Kidney tubule cell (primary cell): ENCODE data around the gene MARCHF4.

Source experiments
- DNase-seq: peaks from one replicate; pipeline ENCODE4 v3.0.0-alpha.2; 2018; ENCODE audit warnings: low spot score

The MARCHF4 gene, protein sequence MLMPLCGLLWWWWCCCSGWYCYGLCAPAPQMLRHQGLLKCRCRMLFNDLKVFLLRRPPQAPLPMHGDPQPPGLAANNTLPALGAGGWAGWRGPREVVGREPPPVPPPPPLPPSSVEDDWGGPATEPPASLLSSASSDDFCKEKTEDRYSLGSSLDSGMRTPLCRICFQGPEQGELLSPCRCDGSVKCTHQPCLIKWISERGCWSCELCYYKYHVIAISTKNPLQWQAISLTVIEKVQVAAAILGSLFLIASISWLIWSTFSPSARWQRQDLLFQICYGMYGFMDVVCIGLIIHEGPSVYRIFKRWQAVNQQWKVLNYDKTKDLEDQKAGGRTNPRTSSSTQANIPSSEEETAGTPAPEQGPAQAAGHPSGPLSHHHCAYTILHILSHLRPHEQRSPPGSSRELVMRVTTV

DNA sequence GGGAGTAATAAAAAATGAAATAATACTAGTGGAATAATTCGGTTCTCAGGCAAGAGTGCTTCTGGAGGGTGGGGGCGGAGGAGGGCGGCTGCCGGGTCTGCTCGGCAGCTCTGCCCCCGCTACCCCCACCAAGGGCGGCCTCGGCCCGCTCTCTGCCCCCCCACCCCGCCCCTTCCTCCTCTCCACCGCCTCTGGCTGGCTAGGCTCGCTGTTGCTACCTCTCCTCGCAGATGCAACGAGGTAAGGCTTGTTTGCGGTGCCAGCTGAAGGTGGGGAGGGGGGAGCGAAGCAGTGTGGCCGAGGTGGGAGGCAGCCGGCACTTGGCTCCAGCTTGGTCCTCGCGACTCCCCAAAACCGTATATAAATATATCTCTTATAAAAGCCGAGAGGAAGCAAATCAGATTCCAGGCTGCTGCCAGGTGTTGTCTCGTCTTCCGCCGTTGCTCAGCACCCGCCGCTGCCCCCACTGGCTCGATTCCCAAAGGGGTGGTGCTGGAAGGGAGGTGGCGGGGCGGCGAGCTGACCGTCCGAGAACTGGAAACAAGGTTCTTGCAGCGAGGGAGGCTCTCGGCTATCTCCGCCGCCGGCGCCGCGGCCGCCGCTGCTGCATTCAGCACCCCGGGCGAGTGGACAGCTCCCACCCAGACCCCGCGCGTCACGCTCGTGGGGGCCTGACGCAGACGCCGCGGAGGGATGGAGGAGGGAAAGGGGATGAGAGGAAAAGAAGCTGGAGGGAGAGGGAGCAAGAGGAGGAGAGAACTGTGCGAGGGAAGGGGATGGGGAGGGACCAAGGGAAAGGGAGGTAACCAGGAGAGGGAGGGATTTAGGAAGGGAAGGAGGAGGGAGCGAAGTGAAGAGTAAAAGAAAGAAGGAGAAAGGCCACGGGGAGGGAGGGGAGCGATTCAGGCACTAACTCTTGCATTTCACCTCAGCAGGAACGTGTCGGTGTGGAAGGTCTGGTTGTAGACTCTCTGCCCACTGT, at the start of gene MARCHF4:
MARCHF4 (minus strand) TSS at position 763 of the 982 bp plus-strand sequence. CDS start 2,223 bp downstream, outside the sequence.
- peak; percentile 95 for DNase-seq

DNA sequence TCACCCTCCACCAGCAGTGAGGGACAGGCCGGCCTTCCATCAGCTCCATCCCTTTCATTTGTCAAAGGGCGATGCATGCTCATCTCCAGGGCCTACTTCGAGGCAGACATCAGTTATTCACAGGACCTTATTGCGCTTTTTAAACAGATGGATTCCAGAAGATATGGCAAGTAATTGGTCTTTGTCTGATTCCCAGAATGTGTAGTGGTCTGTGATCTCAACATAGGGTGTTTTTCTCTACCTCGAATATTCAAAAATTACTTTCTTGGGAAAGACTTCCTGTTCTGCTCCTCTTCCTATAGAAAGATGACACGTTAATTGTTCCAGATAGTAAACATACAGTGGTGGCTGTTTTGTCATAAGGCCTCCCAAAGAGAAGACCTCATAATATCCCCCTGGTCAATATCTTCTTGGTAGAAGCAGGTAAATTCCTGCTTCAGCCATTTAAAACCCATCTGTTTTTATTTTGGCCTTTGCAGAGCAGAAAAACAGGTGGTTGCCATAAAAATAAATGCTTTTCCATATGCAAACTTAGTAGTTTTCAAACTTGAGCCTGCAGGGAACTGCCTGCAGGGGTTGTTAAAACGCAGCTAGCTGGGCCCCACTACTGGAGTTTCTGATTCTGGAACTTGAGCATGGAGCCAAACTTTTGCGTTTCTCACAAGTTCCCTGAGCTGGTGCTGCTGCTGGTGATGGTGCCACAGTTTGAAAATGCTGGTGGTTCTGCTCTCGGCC, 48.3 kb upstream of the MARCHF4 start:
- DNase-seq, result no peak

DNA sequence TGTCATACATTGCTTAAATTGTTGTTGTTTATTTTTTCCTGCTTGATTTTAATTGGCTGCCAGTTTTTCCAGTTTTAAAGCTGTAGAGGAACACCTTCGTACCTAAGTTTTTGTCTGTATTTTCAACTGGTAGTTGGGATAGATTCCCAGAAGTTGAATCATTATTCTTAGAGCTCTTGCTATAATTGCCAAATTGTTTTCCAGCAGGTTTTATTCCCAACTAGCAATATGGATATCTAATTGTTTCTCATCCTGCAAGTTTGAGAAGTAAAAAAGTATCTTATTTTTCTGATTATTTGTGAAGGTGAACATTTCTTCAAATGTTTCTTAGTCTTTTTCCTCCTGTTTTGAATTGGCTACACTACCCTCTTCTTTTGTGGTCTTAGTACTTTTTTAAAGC, 46.7 kb upstream of the MARCHF4 start:
- DNase-seq, result no peak

DNA sequence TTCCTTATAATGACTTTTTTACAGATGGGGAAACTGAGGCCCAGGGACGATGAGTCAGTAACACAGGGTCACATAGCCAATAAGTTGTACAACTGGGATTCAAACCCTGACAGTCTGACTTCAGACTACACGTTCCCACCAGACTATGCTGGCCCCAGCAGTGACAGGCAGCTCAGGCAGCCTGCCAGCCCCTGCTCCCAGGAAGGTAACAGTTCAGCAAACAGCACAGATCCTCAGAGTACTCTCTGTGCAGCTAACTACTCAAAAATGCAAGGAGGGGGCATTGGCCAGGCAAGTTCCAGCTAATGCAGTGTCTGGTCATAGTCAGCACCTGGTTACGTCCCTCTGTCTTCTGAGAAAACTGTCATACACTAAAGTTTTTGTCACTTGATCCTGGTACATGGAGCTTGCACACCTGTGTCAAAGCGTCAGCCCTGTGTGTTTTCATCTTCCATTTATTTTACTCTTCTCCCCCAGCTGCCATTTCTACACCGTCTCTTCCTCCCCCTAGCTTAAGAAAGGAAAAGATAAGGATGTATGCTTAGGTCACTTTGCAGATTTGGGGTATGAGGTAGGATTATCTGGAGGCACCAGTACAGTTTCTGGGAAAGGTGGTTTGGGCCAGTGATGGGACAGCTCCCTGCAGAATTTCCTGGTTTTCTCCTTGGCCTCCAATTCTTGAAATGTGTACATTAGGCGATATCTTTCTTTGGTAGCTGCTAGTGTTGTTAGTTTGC, 44.5 kb upstream of the MARCHF4 start:
- no peak for DNase-seq

DNA sequence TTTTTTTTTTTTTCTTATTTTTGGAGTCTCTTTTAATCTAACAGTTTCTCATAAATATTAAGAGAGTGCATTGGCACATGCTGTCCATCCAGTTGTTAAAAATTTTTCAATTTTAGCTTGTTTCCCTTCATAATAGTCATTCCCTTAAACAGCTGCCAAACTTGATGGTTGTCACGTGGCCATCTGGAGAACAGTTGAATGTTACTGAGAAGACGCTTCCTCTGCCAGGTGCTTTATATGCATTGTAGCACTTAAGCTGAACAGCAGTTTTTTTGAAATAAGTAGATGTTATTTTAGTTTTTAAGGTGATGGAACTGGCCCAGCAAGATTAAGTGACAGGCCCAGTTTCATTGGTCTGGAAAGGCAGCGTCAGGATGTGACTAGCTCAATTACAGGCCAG, 43.3 kb upstream of the MARCHF4 start:
- no peak for DNase-seq

DNA sequence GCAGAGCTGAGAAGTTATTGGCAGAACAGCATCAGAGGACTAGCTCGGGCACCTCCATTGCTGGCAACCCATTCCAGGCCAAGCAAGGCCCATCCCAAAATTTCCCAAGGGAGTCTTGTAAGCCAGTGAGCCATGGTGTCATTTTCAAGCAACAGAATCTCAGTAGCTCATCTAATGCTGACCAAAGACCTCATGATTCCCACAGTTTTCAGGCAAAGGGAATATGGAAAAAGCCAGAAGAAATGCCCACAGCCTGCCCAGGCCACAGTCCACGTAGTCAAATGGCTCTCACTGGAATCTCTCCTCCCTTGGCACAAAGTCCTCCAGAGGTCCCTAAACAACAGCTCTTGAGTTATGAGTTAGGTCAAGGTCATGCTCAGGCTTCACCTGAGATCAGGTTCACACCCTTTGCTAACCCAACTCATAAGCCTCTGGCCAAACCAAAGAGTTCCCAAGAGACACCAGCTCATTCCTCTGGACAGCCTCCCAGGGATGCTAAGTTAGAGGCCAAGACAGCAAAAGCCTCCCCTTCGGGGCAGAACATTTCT, 42.6 kb upstream of the MARCHF4 start:
- DNase-seq, result no peak

DNA sequence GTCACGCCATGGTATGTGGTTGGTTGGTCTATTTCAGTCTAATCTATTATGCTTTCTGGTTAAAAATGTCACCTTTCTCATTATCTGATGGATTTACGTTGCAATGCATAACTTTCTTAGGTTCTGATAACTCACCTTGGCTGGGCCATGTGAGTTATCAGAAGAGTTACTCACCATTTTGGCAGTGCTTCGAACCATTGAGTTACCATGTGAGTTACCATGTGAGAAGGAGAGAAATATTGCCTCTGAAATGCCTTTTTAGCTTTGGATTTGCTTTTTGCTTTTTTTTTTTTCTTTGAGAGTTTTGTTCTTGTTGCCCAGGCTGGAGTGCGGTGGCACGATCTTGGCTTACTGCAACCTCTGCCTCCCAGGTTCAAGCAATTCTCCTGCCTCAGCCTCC, 41.6 kb upstream of the MARCHF4 start:
- DNase-seq, result no peak

DNA sequence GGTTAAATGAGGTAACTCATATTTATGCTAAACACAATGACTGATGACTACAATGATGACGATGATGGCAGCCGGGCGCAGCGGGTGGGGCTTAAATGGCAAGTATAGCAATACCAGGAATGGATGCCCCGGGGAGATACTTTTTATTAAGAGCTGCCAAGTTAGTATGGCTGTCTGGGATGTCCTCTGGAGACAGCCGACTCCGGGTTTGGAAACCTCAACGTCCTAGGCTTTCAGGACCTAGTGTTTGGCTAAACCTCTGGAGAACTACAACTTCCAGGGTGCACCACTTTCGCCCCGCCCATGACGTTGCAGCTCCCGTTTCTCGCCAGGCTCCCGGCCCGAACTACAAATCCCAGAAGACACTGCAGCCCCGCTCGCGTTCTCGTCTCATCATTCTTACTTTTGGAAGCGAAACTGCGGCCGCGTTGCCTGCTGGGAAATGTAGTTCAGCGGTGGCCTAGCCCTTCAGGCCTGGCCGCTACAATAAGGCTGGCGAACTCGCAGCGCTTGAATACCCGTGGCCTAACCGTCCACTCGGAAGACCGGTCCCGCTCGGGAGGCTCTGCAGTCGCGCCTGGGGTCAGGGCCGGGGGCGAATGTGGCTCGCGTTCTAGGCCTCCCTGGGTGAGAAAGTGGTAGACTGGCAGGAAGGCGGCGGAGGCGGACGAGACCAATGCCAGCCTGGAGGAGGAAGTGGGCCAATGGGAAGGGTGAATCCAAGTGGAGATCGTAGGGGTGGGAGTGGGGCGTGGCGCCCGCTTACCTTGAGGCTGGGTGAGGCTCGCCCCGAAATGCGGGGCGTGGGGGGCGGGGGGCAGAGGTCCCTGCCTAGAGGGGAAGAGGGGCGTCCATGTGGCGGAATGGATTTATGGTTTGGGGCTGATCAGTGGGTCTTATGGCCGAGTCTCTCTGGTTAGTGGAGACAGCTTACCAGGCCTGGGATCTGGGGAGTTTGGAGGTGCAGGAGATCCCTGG, 40.0 kb upstream of the MARCHF4 start, which contains the start of gene SMARCAL1:
SMARCAL1 (plus strand) TSS at position 463 of the 978 bp plus-strand sequence. CDS start 2,221 bp downstream, outside the sequence.
- peak; percentile 98 for DNase-seq

DNA sequence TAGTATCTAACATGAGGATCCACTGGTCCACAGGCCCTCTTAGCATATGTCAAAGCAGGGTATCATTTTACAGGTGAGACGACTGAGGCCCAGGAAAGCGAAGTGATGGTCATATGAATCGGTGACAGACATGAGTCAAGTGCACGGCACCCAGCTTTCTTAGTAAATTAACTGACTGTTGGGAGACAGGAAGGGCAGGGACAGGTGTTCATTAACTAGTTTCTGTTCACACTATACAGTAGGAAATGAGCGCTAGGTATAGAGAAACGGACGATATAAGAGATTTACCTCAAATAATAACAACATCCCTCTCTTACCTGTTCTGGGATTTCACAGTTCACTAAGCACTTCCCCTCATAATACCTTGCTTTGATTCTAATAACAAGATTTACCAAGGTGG, 38.3 kb upstream of the MARCHF4 start:
- no peak for DNase-seq

DNA sequence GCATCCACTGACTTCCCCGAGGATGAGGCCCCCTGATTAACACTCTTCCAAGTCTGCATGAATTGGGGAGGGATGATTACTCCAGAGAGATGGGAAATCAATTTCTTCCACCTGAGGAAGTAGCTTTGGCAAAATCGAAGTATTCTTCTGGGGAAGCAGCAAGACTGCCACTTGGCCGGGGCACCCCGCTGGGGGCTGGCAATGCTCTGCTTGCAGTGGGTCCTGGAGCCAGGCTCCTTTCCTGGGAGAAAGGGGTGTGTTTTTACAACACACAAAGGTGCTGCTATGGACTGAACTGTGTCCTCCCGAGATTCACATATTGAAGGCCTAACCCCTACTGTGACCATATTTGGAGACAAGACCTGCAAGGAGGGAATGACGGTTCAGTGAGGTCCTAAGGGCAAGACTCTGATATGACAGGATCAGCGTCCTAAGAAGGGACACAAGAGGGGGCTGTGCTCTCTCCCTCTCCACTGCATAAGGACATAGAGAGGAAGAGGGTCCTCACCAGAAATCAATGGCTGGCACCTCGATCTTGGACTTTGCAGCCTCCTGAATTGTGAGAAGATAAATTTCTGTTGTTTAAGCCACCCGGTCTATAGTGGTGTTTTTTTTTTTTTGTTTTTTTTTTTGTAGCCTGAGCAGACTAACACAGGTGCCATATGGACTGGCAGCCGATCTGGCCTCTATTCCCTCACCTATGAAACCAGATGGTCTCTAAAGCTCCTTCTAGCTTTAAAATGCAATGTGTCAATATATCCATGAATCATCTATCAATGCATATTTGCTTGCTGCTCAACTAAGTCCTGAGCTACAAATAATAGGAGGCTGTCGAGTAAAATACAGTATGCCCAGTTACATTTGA, 36.4 kb upstream of the MARCHF4 start:
- DNase-seq, result no peak

DNA sequence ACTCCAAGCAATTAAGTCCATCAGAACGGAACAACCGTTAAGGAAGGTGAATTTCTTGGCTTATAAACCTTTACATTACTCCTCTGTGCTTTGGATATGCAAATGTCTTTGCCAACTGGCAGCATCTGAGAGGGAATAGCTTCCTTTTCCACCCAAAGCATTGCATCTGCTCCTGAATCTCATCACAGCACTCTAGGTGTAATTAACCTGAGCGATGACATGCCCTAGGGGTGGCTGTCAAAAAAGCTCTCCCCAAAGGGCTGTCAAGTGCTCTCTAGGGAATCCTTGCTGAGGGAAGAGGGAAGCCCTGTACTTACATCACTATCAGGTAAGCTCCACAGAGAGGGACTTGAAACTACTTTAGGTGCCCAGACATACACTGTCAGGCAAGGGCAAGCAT, 34.5 kb upstream of the MARCHF4 start:
- DNase-seq, result no peak

DNA sequence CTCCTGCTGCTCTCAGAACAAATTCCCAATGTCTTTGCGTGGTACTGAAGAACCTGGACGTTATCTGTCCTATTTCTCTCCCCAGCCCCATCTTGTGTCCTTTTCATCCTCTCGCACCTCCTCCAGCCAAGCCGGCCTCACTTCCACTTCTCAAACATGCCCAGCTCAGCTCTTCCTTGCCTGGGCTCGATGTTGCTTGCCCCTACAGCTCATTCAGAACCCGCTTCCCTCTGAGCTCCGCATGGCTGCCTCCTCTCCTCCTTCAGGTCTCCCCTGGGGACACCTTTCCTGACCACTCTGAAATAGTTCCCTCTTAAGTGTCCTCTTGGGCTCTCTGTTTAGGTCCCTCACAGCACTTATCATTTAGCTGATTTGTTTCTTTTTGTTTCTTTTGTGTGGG, 33.3 kb upstream of the MARCHF4 start:
- DNase-seq, result no peak

DNA sequence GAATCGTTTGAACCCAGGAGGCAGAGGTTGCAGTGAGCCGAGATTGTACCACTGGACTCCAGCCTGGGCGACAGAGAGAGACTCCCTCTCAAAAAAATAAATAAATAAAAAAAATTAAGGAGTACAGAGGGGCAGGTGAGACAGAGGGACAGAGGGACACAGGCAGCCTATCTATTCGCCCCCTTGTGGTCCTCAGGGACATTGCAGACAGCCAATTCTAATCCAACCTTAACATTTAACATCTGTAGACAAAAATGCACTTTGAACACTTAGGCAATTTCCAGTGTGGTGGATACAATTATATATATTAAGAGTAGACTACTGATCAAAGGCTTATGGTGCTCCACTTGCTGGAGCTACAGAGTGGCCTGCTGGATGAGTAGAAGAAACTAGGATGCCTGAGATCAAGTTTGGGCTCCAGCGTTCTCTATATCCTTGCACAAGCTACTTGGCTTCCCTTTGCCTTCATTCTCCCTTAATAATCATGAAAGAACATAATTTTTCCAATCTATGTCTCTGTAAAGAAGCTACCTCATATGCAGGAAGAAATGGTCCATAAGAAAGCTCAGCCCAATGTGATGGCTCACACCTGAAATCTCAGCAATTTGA, 31.8 kb upstream of the MARCHF4 start:
- peak; percentile 45 for DNase-seq

DNA sequence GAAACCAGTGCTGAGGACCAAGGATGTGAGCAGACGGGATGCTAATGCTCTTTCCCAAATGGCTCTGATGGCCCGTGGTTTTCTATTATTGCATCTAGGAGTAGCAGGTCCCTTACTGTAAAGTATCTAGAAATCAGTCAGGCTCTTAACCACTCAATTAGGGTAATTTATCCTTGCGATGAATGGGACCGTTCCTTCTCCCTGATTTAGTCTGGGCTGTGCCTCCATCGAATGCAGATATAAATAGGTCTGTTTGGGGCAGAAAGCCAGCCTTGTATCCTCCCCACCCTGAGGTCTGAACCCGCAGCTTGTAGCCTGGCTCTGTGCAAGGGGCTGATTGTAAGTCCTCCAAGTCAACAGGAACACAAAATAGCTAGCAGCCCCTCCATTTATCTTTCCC, 30.5 kb upstream of the MARCHF4 start:
- DNase-seq, result no peak

DNA sequence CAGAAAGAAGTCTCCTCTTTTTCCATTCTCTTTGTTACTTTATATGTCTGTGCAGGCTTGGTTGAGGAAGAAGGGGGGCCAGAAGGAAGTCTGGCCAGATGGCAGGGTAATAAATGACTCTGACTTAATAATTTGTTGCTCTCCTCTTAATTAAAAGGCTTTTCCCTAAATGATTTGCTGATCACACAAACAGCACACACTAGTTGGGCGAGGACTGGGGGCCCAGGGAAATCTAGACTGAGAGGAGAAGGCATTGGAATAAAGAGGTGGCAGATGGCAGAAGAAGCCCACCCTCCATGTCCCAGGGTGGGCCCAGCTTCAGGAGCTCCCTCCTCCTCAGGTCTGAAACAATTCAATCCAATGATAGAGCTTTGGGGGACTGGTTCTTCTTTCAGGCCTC, 27.3 kb upstream of the MARCHF4 start:
- DNase-seq, result no peak

DNA sequence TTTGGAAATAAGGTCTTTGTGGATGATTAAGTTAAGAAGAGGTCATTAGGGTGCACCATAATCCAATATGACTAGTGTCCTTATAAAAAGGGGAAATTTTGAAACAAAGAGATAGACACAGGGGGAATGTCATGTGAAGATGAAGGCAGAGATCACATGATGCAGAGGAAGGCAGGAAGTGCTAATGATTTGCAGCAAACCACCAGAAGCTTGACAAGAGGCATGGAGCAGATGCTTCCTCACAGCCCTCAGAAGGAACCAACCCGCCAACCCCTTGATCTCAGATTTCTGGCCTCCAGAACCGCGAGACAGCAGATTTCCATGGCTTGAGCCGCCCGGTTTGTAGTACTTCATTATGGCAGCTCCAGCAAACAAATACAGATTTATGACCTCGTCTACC, 22.6 kb upstream of the MARCHF4 start:
- no peak for DNase-seq

DNA sequence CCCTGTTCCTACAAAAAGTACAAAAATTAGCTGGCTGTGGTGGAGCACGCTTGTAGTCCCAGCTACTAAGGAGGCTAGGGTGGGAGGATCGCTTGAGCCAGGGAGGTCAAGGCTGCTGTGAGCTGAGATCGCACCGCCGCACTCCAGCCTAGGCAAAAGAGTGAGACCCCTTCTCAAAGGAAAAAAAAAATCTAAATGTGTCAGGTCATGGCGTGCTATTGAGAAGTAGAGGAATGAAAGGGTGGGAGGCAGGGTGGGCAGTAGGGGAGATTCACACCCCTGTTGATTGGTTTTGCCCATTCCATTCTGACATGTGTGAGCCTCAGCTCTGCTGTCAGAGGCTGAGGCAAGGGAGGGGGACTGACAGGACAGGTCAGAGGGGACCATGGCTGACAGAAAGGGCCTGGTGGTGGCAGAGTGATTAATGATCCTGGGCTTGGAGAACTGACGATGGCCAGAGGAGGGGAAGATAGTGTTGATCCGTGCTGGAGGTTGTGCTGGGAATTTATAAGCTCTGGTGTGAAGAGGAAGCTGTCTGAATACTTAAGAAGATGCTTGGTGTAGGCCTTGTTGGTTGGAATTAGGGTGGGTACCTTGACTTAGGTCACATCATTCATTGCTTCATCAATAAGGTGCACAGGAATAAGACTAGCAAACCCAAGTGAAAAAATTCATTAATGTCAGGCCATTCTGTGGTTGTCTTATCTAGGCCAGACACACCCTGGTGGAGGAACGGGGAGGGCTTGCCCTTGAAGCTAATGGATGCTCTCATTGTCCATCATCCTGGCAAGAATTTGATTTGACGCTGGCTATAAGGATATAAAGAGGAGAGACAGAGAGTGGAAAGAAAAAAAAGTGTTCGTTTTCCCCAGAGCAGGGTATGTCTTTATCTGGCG, 20.9 kb upstream of the MARCHF4 start:
- DNase-seq, result no peak
